Body of pancreas (tissue), 4 donors: ENCODE measurements around the gene CEP162. TPM values are rescaled to one million over a fixed set of nuclear protein-coding genes. Genes with fewer than 3 reads are reported as not detected.

Experiments used
- ATAC-seq: fragments of 150-250 bp; one replicate; pipeline ENCODE4 v1.9.1; 2016
- DNase-seq, 4 donors: peaks; one replicate each; pipeline ENCODE4 v3.0.0-alpha.2; 2019
- H3K27ac ChIP-seq, 4 donors: fragments of 200-600 bp; sonication (generic); 1 replicate in 3 of 4; 2 replicates in 1 of 4; pipeline versions ENCODE4 v1.5.1 to v1.6.1; 2016 to 2019; ENCODE audit warnings: mild to moderate bottlenecking in 1 of 4, mixed read lengths in 1 of 4, moderate library complexity in 1 of 4
- H3K27me3 ChIP-seq, 2 donors: fragments of 200-600 bp; sonication (generic); one replicate each; pipeline ENCODE4 v1.6.0; 2016; ENCODE audit warnings: mild to moderate bottlenecking in 1 of 2
- H3K36me3 ChIP-seq, 2 donors: fragments of 200-600 bp; sonication (generic); replicated peaks in 1 of 2; 2 replicates each; pipeline ENCODE4 v1.5.1; 2016; ENCODE audit warnings: low read depth in 2 of 2; ENCODE audit not compliant: insufficient read depth in 1 of 2
- H3K4me1 ChIP-seq: fragments of 200-600 bp; sonication (generic); one replicate; pipeline ENCODE4 v1.6.0; 2016
- H3K4me3 ChIP-seq, 2 donors: fragments of 200-600 bp; sonication (generic); 1 replicate in 1 of 2; 2 replicates in 1 of 2; pipeline ENCODE4 v1.5.1; 2016 to 2019
- H3K9me3 ChIP-seq, 3 donors: fragments of 200-600 bp; sonication (generic); 1 replicate in 2 of 3; 2 replicates in 1 of 3; pipeline ENCODE4 v1.5.1; 2016
- CTCF ChIP-seq, 7 experiments: fragments of 450-650 bp in 4 of 7; fragments of 200-600 bp in 3 of 7; sonication (generic) in 3 of 7; IDR thresholded peaks; one replicate each; pipeline ENCODE4 v1.5.1; 2016 to 2019; ENCODE audit warnings: antibody characterized with exemption in 7 of 7
- POLR2A ChIP-seq, 3 donors: fragments of 450-650 bp; IDR thresholded peaks; one replicate each; pipeline ENCODE4 v1.6.1; 2016; ENCODE audit warnings: antibody characterized with exemption in 3 of 3, mild to moderate bottlenecking in 2 of 3
- WGBS, 2 donors: methylation state at CpG; one replicate each; pipeline ENCODE4 v1.1.5; 2017; 5-methylcytosine and 5-hydroxymethylcytosine counted together
- intact Hi-C: fragments of 100-400 bp; cut with DNase I; formaldehyde crosslinking; loops from one replicate; pipeline ENCODE4 v1.15.1; 2023
- total RNA-seq, 2 donors: library from RNA; depleted of rRNA; stranded (reverse); fragments of >200 nt; gene quantifications; one replicate each; pipeline ENCODE4 v1.1.0, GENCODE V29; 2016

CEP162 gene
- total RNA-seq, 2 donors from 2014 or later, result 3.0 to 9.6 TPM

DNA sequence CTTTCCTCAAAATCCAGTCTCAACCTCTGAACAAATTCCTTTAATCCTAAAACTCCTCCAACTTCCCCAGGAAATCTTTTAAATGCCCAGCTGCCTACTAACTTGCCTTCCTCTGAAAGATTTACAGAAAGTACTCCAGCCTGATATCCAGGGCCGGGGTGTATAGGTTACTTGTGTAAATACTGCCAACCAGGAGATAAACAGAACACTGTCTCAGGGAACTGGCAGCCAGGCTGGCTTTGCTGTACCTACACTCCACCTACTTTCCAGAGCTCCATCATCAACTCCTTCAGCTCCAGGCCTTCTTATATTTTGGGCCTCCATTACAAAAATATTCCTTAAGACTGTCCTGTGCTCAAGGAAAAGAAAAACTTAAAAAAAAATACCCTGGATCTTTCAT lies 85.9 kb downstream of the CEP162 start:
- no peaks in the 10 kb centered on the region for H3K4me1 ChIP-seq
- no peak for DNase-seq
- intact Hi-C loops, result no loop called here
- TF ChIP-seq CTCF (IDR thresholded peaks at IDR 0.05), result no peak
- no peak for TF ChIP-seq POLR2A (IDR thresholded peaks at IDR 0.05)
- no peak overlapping the region for H3K4me3 ChIP-seq
- WGBS, 2 donors, result 17 to 33% methylated on average over 1 of the region's 1 CpG
- no peaks in the 10 kb centered on the region for H3K9me3 ChIP-seq
- no peaks in the 10 kb centered on the region for H3K27me3 ChIP-seq
- H3K36me3 ChIP-seq, result no peaks in the 10 kb centered on the region
- ATAC-seq, result no peak
- H3K27ac ChIP-seq, result no peak overlapping the region

DNA sequence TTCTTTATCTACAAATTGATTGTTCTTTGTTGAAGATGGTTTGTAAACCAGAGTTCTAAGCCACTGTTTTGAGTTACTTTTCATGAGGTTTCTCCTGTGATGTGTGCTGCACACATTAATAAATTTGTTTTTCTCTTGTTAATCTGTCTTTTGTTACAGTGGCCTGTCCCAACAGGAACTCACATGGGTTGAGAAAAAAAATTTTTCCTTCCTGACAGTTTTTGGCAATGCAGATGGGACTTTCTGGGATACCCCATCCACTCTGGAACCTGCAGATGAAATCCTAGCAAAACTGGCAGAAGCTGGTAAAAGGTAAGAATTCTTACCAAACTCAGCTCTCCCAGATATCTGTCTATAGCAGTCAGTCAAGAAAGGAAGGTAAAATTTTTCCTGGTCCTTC lies 88.1 kb downstream of the CEP162 start:
- H3K4me1 ChIP-seq, result no peaks in the 10 kb centered on the region
- TF ChIP-seq POLR2A (IDR thresholded peaks at IDR 0.05), result no peak
- TF ChIP-seq CTCF (IDR thresholded peaks at IDR 0.05), result no peak
- H3K4me3 ChIP-seq, result no peak overlapping the region
- H3K27ac ChIP-seq, result no peak overlapping the region
- ATAC-seq, result no peak
- no peaks in the 10 kb centered on the region for H3K36me3 ChIP-seq
- H3K27me3 ChIP-seq, result no peaks in the 10 kb centered on the region
- intact Hi-C loops, result no loop called here
- H3K9me3 ChIP-seq, result no peaks in the 10 kb centered on the region
- DNase-seq, result no peak

DNA sequence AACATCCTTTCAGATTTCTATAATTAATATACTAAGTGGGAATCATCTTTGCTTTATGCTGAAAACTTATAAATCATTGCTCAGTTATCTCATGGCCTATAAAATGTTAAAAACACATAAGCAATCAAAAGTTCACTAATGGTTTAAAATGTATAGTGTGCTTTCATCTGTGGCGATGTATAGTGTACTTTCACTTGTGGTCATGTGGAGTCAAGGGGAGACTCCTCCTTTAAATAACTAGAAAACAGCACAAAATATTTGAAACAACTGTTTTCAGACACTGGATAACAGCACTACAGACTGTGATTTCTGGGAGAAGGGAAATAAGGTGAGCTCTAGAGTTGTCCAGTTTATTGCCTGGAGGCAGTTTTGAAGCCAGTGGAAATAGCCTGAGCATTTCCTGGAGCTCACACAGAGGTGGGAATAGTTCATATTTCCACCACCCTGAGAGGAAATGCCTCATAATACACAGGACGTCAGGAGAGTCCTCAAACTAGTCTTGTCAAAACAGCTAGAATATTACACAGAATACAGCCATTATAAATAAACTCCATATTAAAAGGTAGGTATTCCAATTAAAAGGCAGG lies 89.4 kb downstream of the CEP162 start:
- intact Hi-C loops, result no loop called here
- H3K9me3 ChIP-seq, result peaks cover 0 to 7% (median 0%) of the 10 kb centered on the region in 3 donors
- no peak for ATAC-seq
- no peak overlapping the region for H3K27ac ChIP-seq
- no peaks in the 10 kb centered on the region for H3K27me3 ChIP-seq
- TF ChIP-seq CTCF (IDR thresholded peaks at IDR 0.05) (no peak), POLR2A (IDR thresholded peaks at IDR 0.05) (no peak)
- WGBS, 2 donors, result 81 to 88% methylated on average over 2 of the region's 2 CpGs
- H3K4me3 ChIP-seq, result no peak overlapping the region
- no peaks in the 10 kb centered on the region for H3K4me1 ChIP-seq
- DNase-seq, result no peak
- H3K36me3 ChIP-seq, result no peaks in the 10 kb centered on the region

GRCh38 chr6:84137051-84137375 lies 90.4 kb downstream of the CEP162 start:
- DNase-seq (no peak), ATAC-seq (no peak)
- 81 to 90% methylated on average over 5 of the region's 5 CpGs for WGBS, 2 donors
- Histone ChIP-seq H3K27ac (no peak overlapping the region), H3K36me3 (no peaks in the 10 kb centered on the region), H3K4me1 (no peaks in the 10 kb centered on the region), H3K9me3 (peaks cover 0 to 7% (median 0%) of the 10 kb centered on the region in 3 donors), H3K4me3 (no peak overlapping the region), H3K27me3 (no peaks in the 10 kb centered on the region)
- intact Hi-C loops, result no loop called here
- TF ChIP-seq CTCF (IDR thresholded peaks at IDR 0.05), result no peak
- no peak for TF ChIP-seq POLR2A (IDR thresholded peaks at IDR 0.05)

DNA sequence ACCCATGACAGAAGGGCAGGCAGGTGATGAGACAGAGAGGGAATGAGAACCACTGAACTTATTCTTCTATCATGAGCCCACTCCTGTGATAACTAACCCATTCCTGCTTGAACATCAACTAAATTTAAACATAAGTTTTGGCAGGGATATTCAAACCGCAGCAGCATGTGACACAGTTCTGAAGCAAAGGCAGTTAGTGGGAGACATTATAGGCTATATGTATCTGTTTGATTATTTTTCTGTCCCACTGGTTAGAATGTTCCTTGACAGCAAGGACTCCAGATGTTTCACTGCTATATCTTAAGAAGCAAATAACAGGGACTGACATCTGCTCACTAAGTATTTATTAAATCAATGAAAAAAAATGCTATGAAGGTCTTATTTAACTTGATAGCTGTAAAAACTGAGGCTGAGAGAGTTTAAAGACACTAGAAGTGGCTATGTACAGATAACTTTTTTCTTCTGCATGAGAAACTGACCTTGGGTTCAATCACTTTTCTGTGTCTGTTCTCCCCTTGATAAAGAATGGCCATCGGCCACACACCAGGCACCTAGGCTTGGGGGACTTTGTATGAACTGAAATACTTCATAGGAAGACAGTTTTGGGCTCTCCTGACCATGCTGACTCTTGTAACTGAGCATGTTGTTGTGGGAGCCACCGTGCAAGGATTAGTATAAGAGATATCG lies 90.9 kb downstream of the CEP162 start:
- DNase-seq, result no peak
- no peaks in the 10 kb centered on the region for H3K36me3 ChIP-seq
- H3K4me3 ChIP-seq, result no peak overlapping the region
- WGBS, 2 donors, result 88 to 92% methylated on average over 4 of the region's 4 CpGs
- H3K27ac ChIP-seq, result no peak overlapping the region
- H3K27me3 ChIP-seq, result no peaks in the 10 kb centered on the region
- no peaks in the 10 kb centered on the region for H3K4me1 ChIP-seq
- intact Hi-C loops, result no loop called here
- no peak for TF ChIP-seq CTCF (IDR thresholded peaks at IDR 0.05)
- TF ChIP-seq POLR2A (IDR thresholded peaks at IDR 0.05), result no peak
- no peak for ATAC-seq
- H3K9me3 ChIP-seq, result peaks cover 0 to 7% (median 0%) of the 10 kb centered on the region in 3 donors
